HG03039 (cell line): ENCODE data around the gene GPC6.

Experiments used
- ATAC-seq: cut with Tn5 transposase; IDR thresholded peaks from one replicate; pipeline ENCODE4 v1.9.1; 2021; ENCODE audit warnings: mild to moderate bottlenecking, moderate library complexity; ENCODE audit not compliant: unreplicated experiment

The GPC6 gene

GRCh38 chr13:93268327-93269028, 41.9 kb downstream of the GPC6 start:
- no peak for ATAC-seq

DNA sequence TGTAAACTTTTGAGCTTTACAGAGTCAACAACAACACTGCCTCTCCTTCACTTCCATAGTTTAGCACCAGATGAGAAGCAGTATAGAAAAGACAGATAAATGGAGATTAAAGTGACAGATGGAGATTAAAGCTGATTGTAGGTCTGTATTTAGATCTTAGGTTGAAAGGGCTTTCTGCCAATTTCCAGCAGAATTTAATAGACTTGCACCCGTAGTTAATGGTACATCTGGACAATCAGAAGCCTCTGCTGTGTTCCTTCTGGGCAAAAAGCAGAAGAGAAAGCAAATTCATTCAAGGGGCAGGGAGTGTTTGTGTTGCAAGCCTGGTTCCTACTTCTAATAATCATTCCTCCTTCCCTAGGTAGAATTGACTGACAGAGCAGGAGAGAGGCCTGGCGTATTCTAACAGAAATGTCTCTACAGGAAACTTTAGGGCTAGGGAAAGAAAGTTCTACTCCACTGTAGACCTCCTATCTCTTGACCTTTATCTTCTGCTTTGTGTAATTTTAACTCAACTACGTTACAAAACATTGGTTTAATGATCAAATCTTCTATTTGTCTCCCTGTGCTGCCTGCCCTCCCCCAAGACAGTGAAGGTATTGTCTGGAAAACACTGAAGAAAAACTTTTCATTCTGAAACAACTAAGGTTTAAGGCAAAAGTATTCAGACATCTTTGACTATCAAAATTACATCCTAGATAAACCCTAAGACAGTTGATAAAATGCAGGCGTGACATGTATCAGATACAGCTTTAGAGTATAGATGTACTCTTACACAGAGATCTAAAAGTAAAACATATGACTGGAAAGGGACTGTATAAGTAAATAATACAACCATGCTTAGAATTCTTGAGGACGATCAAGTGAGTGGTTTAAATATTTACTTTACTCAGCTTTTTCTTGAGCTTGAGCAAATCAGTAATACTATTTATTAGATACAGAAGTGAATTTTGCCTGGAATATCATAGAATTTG, 44.4 kb downstream of the GPC6 start:
- no peak for ATAC-seq

GRCh38 chr13:93279982-93280381, 53.4 kb downstream of the GPC6 start:
- no peak for ATAC-seq

GRCh38 chr13:93280688-93281087, 54.1 kb downstream of the GPC6 start:
- no peak for ATAC-seq

GRCh38 chr13:93283255-93283654, 56.6 kb downstream of the GPC6 start:
- ATAC-seq = no peak

GRCh38 chr13:93284064-93284463, 57.5 kb downstream of the GPC6 start:
- ATAC-seq = no peak

GRCh38 chr13:93286047-93286446, 59.4 kb downstream of the GPC6 start:
- ATAC-seq = no peak

DNA sequence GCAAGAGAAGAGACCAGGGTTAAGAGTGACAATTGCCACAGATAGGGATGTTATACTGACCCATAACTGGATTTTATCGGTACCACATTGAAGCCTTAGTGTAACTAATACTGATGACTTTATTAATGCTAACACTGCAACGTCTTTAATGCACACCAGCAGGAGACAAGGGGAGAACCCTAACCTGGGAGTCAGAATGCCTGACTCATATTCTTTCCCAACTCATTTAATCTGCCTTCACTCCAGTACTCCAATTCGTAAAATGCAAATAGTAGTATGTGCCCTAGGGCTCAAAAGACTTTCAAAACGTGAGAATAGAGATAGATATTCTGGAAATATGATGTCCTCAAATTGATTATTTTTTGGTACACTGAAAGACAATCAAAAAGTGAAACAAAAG, 62.4 kb downstream of the GPC6 start:
- ATAC-seq = no peak

DNA sequence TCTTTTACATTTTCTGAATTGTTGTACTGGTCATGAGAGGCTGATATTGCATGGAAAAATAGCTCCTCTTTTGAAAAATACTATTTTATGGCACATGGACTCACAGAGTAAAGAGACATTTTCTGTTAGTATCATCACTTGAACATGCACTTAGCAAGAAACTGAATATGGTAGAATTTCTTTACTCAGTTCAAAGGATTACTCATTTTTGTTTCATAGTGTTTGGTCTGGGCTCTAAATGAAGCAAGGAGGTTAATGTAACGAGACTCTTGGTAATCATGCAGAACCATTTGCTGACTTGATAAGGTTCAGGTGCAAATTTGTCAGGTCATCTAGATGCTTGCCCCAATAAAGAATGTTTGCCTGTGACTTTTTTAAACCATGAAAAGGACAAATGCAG, 63.2 kb downstream of the GPC6 start:
- no peak for ATAC-seq

DNA sequence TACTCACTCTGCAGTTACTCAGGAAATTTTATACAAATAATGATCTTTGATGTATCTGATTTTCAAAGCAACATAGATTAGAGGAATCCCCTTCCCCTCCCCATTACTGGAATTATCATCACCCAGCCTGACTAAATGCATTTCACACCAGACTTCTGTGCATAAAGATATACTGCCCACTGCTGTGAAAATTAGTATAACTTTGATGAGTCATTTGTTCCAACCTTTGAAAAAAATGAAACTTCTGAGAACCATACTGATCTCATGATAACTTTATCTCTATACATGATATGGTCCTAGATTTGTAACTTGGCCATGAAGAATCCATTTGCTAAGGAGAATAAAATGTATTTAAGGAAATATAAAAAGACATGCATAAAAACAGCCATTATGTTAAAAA, 63.9 kb downstream of the GPC6 start:
- no peak for ATAC-seq

- ATAC-seq = no peak
Observed at GRCh38 chr13:93292366-93292765, 65.8 kb downstream of the GPC6 start.

GRCh38 chr13:93293710-93294109, 67.1 kb downstream of the GPC6 start:
- no peak for ATAC-seq

DNA sequence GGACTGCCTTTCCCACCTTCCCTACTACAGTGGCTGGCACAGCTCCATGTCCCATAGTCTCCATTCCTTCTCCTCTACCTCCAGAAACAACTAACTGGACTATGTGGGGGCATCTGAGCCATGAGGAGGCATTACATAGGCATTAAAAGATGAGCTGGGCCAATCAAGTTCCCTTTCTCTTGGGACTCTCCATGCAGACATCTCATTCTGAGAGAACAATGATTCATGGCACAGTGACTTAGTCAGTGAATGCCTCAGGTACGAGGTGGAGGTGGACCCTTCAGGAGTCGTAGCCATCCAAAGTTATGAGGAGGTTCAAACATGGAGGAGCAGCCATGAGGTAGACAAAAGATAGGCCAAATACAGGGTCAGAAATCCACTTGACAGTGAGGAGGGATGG, 70.0 kb downstream of the GPC6 start:
- ATAC-seq = no peak

- no peak for ATAC-seq
Observed at GRCh38 chr13:93298713-93299112, 72.1 kb downstream of the GPC6 start.

DNA sequence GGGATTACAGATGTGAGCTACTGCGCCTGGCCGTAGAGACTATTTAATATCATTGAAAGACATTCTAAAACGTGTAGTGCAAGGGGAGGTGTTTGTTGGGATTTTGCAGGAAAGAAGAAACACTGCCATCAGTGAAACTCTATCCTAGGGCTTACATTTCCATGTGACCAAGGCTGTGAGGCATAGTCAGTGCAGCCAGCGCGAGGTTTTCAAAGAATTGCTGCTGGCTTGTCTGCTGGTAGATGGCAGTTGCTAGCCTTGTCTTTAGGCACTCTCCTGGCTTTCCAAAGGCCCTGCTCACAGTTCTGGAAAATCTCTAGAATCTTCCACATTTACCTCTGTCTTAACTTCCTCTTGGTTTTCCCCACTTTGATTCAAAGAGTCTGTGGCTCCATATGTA, 77.5 kb downstream of the GPC6 start:
- ATAC-seq = no peak

- ATAC-seq = no peak
Observed at GRCh38 chr13:93304868-93305613, 78.4 kb downstream of the GPC6 start.

DNA sequence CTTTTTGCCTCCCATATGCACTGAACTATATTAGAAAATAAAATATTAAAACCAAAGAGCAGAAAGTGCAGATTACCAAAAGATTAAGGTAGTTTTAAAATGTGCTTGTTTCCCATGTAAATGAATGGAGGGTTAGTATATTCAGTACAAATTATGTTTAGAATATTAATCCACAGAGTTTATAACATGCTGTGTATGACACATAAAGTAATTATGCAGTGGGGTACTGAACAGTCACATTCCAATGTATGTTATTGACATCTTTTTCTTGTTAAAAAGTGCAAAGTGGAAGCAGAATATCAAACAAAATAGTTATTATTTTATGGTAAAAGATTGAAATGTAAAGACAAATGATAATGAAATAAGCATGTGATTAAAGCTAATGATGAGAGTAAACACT, 79.3 kb downstream of the GPC6 start:
- ATAC-seq = no peak

GRCh38 chr13:93307136-93307535, 80.5 kb downstream of the GPC6 start:
- ATAC-seq = no peak

DNA sequence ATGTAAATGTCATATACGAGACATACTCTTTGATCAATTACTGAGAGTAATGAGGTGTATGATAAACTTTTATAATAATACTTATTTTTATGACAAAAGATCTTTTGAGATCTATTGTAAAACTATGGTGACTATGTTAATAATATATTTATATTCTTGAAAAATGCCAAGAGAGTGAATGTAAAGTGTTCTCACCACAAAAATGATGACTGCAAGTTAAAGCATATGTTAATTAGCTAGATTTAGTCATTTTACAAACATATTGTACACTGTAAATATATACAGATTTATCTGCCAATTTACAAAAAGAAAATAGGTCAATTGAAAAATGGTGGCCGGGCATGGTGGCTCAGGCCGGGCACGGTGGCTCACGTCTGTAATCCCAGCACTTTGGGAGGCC, 81.0 kb downstream of the GPC6 start:
- no peak for ATAC-seq

DNA sequence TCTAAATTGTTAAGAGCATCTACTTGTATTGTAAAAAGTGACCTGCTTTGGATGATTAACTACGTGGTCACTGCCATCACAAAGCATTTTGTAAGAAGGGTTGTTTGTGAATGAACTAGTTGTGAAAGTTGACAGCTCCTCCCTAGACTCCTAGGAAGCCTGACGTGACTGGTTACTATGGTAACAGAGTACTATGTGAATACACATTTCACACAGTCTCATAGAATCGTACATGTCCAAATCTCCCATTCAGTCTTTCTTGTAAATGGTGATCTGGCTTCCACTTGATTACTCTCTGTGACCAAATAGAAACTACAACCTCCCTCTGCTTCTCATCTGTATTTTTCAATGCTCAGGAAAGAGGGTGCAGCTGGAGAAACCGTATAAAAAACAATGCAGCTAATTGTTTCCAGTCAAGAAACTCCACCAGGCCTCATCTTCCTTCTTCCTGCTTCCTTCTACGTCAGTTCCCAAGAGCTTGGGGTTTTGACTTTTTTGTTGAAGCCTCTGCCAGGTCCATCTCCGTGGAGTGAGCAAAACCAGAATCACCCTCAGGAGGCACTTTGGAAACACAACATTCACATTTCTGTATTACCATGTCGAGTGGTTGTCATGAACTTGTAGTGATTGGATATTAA, 83.4 kb downstream of the GPC6 start:
- no peak for ATAC-seq

DNA sequence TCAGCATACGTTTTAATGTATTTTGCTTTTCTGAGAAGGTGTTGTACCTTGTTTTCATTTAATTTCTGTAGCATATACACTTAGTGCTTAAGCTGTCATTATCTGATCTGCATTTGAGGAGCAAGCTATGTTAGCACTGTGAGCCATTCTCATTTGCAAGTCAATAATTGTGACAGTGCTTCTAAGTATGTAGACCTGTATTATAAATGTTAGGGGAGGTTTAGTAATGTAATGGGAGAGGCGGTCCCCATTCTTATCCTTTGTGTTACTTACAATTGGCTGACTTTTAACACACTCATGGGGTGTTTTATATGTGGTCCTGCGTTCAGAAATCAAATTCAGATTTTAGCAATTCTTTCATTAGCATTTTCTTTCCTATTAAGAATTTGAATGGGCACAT, 90.2 kb downstream of the GPC6 start:
- no peak for ATAC-seq
